ENCODE measurements around the gene PSMC3.

The PSMC3 gene

GRCh38 chr11:47426062-47426956 lies at the start of gene PSMC3:
TSS of gene PSMC3 (minus strand) at chr11:47426439. CDS start at chr11:47426279, 160 bp downstream.
- DNase-seq (ENCODE audit: low read depth, low spot score): peak; percentile 89

- no peak for DNase-seq (ENCODE audit: low read depth, low spot score)
Measured at GRCh38 chr11:47470671-47471070, 44.4 kb upstream of the PSMC3 start.

GRCh38 chr11:47469361-47470179 lies 43.3 kb upstream of the PSMC3 start:
- peak; percentile 49 for DNase-seq (ENCODE audit: low read depth, low spot score)

GRCh38 chr11:47468598-47469214 lies 42.5 kb upstream of the PSMC3 start:
- no peak for DNase-seq (ENCODE audit: low read depth, low spot score)

GRCh38 chr11:47467357-47467756 lies 41.1 kb upstream of the PSMC3 start:
- DNase-seq (ENCODE audit: low read depth, low spot score): no peak

- peak; percentile 76 for DNase-seq (ENCODE audit: low read depth, low spot score)
Measured at GRCh38 chr11:47466701-47467250, 40.5 kb upstream of the PSMC3 start.

GRCh38 chr11:47466201-47466600 lies 40.0 kb upstream of the PSMC3 start:
- DNase-seq (ENCODE audit: low read depth, low spot score): no peak

GRCh38 chr11:47464483-47464882 lies 38.2 kb upstream of the PSMC3 start:
- DNase-seq (ENCODE audit: low read depth, low spot score): peak; percentile 42

- no peak for DNase-seq (ENCODE audit: low read depth, low spot score)
Measured at GRCh38 chr11:47461876-47462275, 35.6 kb upstream of the PSMC3 start.

GRCh38 chr11:47460571-47461235 lies 34.5 kb upstream of the PSMC3 start:
- DNase-seq (ENCODE audit: low read depth, low spot score): no peak

GRCh38 chr11:47454258-47454671 lies 28.0 kb upstream of the PSMC3 start:
- peak; percentile 56 for DNase-seq (ENCODE audit: low read depth, low spot score)

GRCh38 chr11:47453365-47453764 lies 27.1 kb upstream of the PSMC3 start:
- DNase-seq (ENCODE audit: low read depth, low spot score): no peak

GRCh38 chr11:47451990-47452389 lies 25.8 kb upstream of the PSMC3 start:
- DNase-seq (ENCODE audit: low read depth, low spot score): no peak

- DNase-seq (ENCODE audit: low read depth, low spot score): no peak
Measured at GRCh38 chr11:47451436-47451835, 25.2 kb upstream of the PSMC3 start.

GRCh38 chr11:47449541-47449940 lies 23.3 kb upstream of the PSMC3 start:
- no peak for DNase-seq (ENCODE audit: low read depth, low spot score)

- no peak for DNase-seq (ENCODE audit: low read depth, low spot score)
Measured at GRCh38 chr11:47448566-47449427, 22.6 kb upstream of the PSMC3 start, which contains the start of gene RAPSN. TSS of gene RAPSN (minus strand) at chr11:47449136. CDS start at chr11:47448964, 172 bp downstream.

- DNase-seq (ENCODE audit: low read depth, low spot score): no peak
Measured at GRCh38 chr11:47447906-47448305, 21.7 kb upstream of the PSMC3 start.

- no peak for DNase-seq (ENCODE audit: low read depth, low spot score)
Measured at GRCh38 chr11:47446833-47447232, 20.6 kb upstream of the PSMC3 start.

GRCh38 chr11:47445840-47446239 lies 19.6 kb upstream of the PSMC3 start:
- no peak for DNase-seq (ENCODE audit: low read depth, low spot score)

GRCh38 chr11:47443817-47444216 lies 17.6 kb upstream of the PSMC3 start:
- DNase-seq (ENCODE audit: low read depth, low spot score): no peak

All from brain pericyte (primary cell).